NK-92 treated with Interleukin-12 subunit alpha and Interleukin-12 subunit beta, amount 100 ng/mL, for 24 hours (cell line): Measurements from ENCODE around the gene HHATL.

ENCODE experiments used
- DNase-seq: peaks from one replicate; lab custom pipeline; 2025; lab: John Stamatoyannopoulos, UW

The HHATL gene

DNA sequence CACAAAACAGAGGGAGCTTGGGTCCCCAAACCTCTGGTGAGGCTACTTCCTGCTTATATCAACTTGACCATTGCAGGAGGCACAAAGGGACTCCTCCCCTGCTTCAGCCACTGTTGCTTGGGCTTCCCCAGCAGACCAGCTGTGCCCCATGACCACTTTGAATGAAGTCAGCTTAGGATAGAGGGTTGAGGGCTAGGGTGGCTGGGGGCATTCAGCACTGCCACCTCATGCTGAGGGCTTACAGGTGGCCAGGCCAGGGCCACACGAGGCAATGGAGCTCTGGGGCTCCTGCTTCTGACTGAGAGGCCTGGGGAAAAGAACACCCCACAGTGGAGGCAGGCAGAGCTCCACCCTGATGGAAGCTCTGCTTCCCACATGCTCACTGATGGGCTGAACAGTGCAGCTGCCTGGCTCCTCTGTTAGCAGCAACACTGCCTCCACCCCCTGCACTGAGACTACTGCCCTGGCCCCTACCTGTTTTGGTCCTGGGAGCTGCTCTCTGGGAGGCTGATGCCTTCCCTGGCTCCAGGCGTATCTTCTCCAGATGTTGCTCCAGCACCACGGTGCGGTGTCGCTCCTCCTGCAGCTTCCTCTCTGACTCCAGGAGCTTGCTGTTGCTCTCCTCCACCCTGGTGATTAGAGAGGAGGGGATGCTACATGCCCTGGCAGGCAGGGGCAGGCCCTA is 10.2 kb upstream of the HHATL start:
- DNase-seq, result no peak

DNA sequence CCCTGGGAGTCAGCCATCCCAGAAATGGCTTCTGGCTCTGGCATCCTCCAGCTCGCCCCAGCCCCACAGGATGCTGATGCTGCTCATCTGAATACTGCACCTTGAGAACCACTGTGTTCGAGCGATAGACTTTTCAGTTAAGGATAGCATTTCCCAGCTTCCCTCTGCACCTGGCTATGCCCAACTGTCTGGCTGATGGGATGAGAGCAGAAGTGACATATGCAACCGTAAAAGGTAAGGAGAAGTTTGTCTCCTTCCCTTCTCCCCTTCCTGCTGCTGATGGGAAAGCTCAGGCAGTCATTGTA is 9.7 kb upstream of the HHATL start:
- DNase-seq, result no peak

DNA sequence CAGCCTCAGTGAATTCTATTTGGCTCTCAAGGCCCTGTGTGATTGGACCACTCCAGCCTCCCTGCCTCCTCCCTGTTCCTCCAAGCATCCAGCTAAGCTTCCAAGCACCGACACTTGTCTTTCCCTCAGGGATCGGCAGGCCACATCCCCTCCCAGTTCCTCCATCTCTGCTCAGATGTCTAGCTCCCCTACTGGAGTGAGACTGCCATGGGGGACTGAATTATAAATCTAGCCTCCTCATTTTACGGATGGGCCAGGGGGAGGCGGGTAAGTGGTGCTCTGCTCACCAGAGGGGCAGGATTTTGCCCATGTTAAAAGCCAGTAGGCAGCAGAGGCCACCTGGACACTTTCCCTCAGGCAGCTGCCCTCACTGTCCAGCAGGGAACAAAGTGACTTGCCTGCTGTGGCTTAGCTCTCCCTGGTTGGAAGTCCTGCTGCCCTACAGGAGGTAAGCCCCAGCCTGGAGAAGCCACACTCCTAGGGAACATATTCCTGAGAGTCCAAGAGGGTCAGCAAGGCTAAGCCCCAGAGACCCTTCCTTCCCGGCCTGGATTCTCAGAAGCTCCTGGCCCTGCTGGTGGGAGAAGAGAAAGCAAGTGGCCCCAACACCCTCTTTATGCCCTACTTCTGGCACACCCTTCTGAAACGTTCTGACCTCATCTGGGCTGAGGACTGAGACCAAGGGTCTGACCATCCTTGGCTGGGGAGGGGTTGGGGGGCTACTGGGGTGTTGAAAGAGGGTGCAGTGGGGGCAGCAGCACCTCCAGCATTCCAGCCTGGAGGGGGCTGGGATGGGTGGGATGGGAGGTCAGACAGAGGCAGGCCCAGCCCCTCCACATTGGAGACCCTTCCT is 9.1 kb upstream of the HHATL start:
- DNase-seq, result no peak

DNA sequence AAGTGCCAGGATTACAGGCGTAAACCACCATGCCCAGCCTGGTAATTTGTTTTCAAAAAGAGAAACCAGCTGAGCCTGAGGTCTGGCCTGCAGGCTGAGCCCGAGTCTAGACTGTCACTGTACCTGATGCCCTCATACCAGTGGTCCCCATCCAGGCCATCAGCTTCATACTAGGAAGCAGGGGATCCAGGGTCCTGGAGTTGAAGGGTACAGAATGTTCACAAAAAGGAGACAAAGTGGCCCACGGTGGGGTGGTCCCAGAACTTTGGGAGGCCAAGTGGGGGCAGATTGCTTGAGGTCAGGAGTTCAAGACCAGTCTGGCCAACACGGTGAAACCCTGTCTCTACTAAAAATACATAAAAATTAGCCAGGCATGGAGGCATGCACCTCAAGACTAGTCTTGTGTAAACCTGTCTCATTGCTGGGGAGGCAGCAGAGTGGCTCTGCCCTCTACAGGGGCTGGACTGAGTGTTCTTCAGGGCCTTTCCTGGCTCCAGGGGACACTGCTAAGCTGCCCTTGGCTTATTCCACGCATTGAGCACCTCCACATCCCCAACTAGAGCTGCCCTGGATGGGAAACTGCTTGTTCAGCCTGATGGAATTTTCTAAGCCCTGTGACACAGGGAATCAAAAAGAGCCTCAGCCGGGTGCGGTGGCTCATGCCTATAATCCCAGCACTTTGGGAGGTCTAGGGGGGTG is 7.9 kb upstream of the HHATL start:
- DNase-seq, result no peak

DNA sequence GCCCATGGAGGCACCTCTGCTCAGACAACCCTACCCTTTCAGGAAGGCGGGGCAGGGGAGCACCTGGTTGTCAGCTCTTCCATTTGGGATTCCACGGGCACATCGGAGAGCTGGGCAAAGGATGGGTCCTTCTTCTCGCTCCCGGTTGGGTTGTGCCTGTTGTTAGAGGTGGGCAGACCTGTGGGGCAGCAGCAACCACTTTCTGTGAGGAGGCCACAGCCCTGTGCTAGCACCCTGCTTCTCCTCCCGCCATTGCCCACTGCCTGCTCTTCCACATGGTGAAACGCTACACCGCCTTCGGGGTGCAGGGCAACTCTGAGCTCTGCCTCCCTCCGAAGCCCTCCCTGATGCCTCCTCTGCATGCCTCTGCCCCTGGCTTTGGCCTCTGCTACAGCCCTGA is 7.0 kb upstream of the HHATL start:
- no peak for DNase-seq

DNA sequence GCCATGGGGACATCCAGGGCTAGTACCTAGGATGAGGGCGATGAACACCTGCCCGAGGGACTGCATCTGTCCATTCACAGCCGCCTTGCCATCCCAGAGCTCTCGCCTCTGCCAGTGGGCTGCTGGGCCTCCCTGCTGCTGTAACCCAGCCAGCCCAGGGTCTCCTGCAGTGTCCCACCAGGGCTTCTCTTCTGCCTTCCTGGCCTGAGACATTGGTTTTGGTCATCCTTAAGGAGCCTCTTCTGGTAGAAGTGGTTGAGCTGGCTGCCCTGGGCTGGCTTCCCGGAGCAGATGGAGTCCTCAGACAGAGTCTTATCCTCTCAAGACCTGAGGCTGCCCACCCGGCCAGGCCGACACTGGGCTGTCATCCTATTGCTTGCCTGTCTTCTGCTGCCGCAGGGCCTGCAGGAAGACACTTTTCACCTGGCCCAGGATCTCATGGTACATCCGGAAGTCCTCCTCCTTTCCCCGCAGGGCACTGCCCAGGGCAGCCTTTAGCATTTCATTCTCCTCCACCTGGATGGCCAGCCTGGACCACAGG is 6.1 kb upstream of the HHATL start:
- no peak for DNase-seq

DNA sequence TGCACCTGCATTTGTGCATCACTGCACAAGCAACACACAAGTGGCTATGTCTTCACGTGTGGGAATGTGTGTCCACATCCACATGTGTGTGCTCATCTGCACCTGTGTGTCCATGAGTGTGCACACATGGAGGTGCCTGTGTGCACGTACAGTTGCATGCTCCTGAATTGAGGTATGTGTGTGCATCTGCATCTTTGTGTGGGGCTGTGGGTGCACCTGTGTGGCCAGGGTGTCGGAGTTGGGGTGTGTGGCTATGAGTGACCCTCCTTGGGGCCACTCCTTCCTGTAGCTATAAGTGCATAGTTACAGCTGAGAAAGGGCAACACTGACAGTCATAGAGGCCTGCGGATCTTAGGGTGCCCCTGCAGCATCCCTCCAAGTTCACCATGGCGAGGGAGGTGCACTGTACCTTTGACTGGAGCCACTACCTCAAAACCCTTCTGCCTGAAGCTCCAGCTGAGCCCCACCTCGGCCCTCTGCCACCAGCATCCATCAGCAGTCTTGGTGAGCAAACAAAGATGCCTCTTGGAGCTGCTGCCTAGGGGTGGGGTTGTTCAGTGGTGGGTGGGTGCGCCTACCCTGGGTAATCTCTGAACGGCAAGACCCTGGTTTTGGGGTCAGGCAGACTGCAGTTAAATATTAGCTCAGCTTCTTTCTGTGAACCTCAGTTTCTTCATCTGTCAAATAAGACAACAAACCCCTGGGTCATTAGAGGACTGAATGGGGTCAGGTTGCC is 5.2 kb upstream of the HHATL start:
- no peak for DNase-seq

DNA sequence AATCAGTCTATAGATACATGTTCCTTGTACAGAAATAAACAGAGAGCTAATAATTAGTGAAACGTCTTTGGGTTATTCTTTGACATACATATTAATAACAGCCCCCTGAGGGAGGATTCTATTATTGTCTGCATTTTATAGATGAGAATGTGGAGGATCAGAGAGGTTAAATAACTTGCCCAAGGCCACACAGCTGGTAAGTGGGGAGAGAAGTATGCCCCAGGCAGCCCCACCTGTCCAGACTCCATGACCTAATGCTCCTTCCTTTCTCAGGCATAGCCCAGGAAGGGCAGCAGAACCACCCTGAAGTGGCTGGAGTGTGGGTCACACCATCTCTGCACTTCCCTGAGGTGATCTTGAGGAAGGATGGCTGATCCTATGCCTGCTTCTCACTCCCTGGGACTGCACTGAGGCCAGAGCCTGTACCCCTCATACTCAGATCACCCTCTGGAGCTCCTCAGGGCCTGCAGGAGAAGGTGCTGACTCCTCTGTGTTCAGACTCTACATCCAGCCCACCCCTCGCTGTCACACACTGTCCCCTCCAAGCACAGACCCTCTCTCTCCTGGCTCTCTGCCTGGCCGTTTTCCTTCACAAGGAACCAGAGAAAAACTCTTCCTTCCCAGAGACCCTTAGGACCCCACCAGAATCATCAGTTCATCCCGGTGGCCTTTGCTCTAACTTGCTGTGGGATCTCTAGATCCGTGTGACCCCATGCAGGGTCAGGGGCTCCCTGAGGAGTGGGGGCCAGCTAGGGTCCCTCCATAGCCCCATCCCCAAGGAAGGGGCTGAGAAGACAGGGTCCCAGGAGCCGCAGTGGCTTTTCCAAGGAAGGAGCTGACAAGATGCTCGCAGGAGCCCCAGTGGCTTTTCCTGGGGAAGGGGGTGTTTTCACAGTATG is 4.4 kb upstream of the HHATL start:
- no peak for DNase-seq

DNA sequence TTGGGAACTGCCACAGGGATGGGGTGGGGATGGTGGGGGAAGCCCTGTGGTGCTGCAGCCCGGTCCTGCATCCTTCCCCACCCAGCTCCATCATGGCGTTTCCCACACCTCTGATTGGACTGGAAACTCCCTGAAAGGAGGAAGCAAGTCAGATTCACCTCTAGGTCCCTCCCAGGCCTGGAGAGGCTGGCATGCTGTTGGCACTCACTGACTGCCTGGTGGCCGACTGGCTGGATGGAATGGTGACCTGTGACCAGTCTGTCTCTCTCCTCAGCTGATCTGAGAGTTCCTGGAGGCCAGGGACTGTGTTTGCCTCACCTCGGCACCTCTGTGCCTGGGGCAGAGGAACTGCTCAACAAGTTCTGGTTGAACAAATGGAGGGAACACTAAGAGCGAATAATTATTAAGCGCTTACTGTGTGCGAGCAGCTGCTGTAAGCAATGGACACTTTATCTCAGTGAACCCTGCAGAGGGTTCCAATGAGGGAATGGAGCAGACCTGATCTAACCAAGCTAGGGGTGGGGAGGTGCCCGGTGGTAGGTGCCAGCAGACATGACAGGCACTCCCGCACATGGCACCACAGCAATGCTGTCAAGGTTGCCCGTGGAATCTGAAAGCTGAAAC is 3.5 kb upstream of the HHATL start:
- no peak for DNase-seq

DNA sequence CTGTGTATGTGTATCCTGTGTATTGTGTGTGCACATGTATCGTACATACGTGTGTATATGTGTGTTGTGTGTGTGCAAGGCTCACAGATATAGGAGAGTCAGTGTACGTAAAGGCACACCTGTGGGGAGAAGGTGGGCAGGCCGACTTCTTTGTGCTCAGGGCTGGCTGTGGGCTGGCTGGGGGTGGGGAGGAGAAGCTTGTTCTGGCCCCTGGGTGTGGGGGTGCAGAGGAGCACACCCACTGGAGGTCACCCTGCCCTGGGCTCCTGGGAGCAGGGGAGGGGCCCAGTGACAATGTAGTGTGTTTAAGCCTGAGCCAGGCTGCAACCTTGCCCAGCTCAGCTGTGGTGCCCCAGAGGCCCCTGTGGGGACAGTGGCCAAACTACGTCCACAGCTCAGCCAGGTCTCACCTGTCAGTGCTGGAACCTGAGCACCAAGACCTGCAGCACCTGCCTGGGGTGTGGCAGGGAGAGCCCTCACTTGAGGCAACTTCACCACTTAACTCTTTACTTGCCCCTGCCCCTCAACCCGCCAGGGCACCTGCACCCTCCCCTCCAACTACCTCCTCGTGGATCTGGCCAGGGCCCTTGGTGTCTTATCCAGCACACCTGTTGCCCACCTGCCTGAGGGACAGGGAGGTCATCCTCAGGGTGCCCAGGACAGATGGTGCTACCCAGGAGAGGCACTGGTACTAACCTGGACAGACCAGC is 2.6 kb upstream of the HHATL start:
- DNase-seq, result no peak

DNA sequence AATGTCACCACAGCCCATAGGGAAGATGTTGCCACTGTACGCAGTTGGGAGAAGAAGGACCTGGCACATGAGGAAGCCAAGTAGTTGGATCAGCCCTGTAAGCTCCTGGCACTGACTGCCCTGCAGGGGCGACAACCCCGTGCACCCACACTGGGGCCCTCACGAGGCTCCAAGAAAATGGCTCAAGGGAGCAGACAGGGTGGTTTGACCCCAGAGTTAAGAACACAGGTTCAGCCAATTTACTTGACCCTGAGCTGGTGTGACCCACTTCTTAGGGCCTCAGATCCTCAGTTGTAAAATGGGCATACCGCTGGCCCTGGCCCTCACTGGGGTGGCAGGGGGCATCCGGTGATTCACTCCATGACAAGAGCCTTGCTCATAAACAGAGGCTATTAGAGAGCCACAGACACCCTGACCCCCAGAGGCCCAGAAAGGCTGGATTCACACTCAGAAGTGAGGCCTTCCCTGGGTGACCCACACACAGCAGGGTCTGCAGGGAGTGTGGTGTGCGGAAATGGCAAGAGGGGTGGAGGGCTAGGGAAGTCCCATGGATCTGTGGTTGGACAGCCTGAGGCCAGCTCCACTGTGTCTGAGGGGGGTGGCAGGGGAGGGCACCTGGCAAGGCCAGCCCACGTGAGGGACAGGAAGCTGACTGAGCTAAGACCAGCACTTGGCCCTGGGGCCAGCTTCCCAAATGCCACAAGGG is 1.7 kb upstream of the HHATL start:
- DNase-seq, result no peak

DNA sequence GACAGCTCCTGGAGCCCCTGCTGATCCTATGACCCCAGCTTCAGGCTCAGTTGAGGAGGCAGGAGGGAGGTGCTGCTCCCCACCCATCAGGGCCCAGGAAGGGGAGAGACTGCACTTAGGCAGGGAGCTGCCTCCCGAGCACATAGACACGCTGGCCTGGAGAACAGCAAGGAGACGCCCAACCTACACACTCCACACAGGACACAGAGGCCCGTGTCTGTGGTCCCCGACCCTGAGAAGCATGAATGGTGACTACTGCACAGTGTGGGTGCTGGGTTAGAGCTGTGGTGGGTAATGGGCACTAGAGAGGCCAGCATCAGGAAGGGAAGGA is 1.1 kb upstream of the HHATL start:
- no peak for DNase-seq

DNA sequence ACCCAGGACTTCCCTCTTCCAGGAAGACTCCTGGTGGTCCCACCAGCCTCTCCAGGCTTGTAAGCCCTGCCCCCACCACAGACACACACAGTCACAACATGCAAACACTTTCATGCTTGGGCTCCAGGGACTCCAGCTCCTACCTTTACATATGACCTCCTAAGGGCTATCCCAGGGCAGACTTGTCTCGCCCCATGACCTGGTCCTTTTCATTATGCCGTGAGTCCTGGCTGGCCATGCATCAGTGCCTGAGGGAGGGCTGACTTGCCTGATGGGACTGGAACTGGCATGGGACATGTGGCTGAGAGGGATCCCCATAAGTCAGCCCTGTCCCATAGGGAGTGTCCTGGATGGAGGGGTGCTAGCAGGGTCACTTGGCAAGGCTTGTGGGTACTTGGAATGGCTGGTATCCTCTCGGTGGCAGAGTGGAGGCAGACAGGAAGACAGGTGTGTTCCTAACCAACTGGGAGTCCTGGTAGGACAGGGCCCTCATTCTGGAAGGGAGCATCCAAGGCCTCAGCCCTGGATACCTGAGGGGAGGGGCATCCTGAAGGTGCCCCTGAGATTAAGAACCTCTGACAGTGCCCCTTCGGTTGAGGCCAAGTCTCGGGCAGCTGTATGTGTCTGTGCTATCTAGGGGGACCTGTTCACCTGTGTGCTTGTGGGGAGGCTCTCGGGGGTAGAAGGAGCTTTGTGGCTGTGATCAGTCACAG is 540 bp upstream of the HHATL start:
- DNase-seq, result no peak

DNA sequence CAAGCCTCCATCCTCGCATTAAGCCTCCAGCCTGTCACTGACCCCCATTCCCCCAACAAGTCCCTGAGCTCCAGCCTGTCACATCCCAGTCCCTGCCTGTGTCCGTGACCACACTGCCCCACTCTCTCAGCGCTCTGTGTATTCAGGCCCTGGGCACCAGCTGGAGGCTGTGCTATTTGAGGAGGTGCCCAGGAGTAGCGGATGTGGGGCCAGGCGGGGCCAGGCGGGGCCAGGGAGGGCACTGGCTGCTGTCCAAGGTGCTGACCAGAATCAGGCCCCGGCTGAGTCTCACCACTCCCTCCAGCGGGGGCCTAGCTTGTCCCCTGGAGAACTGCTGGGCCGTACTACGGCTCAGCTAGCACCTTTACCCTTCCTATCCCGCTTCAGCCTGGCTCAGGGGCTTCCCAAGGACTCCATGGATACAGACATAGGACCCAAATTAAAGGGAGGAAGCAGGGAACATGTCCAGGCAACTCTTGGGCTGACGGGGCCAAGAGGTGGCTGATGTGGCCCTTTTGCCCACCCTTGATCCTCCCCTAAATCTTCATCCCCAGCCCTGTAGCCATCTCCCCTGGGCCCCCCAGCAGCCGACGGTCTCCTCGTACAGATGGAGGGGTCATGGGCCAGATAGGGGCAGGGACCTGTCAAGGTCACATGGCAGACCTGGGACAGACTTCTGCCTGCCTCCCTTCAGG is 1.1 kb downstream of the HHATL start:
- DNase-seq, result no peak

DNA sequence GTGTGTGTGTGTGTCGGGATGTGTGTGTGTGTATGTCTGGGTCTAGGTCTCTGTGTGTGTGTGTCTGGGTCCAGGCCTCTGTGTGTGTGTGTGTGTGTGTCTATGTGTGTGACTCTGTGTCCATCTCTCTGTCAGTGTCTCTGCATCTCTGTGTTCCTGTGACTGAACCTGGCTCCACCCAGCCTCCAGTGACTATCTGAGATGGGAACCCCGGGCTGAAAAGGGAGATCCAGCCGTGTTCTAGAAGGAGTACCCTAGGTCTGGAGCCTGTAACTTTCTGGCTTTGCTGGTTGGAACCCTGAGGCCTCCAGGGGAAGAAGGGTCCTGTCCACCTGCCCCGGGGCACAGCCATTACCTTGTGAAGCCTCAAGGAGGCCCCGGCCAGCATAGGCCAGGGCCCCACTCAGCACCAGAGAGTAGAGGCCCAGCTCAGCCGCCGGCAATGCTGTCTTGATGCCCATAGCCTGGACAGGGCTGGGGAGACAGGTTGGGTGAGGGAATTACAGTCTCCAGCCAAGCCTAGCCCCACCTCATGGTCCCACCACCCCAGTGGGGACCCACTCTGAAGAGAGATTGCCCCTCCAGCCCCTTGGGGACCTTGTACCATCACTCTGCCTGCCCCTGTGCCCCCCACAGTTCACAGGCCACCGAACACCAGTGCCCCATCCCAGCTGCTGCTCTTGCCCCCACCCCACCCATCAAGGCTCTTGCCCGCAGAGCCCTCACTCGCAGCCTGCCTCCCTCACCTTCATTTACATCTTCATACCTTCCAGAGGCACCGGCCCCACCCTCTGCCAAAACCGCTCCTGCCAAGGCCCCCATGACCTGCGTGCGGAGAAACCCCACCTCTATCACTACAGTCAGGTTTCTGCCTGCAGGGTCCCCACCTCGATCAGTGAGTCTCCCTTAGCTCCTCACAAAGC is 2.0 kb downstream of the HHATL start:
- no peak for DNase-seq

DNA sequence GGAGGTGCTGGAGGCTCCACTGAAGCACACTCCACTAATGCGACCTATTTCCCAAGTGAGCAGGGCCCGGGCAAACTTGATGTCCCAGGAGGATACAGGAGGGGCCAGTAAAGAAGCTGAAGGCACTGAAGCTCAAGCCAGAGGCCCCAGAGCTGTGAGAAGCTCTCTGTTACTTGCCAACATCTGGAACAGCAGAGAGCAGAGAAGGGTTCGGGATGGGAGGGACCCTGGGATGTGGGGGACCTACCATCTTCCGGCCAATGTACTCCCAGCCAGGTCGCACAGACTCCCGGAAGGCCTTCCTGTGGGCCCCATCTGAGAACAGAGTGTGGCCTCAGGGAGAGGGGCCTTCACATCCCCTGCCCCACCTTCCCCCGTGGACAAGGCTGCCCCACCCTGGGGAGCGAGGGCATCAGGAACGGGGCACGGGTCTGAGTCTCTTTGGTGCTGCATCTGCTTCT is 3.1 kb downstream of the HHATL start:
- DNase-seq, result no peak

DNA sequence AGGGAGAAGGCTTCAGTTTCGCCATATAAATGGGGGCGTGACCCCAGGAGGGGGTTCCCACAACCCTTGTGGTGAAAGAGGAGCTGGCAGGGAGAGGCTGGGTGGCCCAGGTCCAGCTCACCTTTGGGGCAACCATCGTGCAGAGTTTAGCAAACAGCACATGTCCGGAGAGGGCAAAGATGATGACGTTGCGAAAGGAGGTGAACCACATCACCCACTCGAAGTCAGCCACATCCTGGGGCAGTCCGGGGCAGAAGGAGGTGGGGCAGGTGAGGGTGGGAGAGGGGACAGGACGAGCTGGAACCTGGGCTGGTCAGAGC is 3.7 kb downstream of the HHATL start:
- DNase-seq, result peak; percentile 63
